GM18868 (cell line): ENCODE data around the gene PAN3.

Source experiments
- ATAC-seq: cut with Tn5 transposase; IDR thresholded peaks from one replicate; pipeline ENCODE4 v1.9.1; 2021; ENCODE audit warnings: mild to moderate bottlenecking, moderate library complexity; ENCODE audit not compliant: unreplicated experiment

PAN3 gene

DNA sequence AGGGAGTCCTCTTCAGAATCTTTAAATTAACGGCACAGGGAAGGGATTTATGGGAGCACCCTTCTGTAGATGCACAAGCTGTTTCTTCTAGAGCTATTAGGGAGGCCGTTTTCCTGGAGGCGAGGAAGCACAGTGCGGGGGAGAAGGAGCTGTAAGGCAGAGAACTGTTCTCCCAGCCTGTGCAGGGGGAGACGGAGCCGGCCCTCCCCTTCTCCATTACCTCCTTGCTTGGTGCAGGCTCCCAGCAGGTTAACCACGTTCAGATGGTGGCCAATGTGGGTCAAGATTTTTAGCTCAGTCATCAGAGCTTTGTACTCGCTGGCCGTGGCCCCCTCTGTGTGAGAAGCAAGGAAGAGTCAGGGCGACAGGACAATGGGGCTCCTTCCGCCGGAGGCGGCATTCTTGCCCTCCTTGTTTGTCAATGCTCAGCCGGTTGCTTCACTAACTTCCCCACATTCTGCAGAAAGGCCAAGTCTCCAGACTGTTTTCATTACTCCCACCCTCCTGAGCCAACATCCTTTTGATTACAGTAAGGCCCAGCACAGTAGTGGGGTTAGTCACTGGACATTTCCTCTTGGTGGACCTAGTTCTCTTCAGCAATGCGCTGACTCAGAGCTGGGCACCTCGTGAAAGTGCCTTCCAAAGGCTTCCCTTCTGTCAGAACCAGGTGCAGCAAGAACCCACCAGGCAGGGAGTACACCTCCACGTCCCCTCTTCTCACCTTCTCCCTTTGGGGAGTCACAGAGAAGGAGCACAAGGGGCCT lies 191.2 kb downstream of the PAN3 start:
- ATAC-seq, result no peak

DNA sequence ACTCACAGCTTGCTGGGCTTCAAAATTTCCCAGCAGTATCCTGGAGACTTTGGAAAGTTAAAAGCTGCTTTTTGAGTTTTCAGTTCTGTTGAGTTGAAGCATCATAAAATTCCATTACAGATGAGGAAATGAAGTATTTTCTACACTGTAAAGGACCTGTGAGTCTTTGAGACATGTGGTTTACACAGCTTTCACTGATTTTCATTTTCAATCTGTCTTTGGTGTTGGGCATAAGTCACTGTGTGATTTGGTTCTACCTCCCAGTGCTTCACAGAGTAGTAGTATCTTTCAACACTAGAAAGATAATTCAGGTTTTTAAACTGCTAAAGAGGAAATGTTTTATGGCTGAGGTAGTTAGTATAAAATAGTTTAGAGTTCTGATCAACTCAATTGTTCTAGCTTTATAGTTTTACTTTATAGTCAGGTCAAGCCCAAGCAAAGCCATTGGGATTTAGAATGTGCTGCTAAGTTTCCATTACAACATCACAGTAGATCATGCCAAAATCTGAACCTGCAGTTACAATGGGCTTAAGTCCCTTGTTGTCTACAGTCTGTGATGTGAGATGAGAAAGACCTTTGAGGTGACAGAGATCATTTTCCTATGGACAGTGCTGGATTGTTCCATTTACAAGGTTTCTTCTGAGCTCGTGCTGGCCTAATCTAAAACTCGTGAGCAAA lies 195.0 kb downstream of the PAN3 start:
- no peak for ATAC-seq

DNA sequence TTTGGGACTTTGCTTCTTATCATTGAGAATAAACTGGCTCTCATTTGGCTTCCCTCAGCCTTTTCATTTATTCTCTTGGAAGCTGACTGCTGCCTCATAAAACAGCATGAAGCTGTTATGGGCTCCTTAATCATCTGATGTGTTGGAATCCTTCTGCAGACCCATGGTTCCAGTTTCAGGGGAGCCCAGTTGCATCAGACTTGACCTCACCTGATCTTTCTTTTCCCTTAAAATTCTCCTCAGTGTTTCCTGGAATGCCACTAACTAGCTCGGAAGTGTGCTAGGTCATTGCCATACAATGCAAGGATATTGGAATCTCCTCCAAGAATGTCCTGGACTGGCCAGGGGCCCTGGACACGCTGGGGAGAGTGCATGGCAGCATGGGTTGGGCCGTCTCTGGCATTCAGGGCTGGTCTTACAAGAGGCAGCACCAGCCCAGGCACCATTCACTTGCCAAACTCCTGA lies 197.9 kb downstream of the PAN3 start:
- no peak for ATAC-seq

DNA sequence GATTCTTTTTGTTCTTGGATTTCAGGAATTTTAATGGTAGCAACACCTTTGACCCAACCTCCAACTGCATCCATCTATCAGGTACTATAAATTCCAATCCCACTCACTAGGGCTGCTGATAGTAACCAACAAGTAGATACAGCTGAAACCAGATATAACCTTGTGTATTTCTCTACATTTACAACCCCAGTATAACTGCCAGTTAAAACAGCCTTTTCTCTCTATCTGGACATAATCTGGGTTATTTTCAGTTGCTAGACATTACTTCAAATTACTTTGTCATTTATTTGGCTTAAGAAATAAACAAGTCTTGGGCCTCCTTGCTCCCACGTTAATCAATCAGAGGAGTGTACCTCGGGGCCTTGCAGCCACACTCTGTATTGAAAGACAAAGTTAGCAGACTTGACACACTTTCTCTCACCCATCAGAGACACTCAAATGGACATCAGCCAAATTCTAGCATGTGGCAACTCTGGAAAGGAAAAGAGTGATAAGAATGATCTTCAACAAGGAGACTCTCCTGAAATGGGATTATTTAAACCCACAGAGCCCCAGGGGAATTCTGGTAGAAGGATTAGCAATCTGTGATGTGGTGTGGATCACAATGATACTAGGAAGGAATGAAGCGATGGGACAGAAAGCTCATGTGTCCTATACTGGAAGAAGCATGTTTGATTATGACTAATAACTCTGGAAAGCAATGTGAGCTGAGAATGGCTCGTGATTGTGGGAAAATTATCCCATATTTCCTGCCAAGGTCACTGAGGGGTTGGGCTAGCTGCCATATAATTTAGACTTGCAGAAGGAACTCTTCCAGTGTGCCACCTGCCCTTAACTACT lies 199.0 kb downstream of the PAN3 start:
- ATAC-seq, result no peak

DNA sequence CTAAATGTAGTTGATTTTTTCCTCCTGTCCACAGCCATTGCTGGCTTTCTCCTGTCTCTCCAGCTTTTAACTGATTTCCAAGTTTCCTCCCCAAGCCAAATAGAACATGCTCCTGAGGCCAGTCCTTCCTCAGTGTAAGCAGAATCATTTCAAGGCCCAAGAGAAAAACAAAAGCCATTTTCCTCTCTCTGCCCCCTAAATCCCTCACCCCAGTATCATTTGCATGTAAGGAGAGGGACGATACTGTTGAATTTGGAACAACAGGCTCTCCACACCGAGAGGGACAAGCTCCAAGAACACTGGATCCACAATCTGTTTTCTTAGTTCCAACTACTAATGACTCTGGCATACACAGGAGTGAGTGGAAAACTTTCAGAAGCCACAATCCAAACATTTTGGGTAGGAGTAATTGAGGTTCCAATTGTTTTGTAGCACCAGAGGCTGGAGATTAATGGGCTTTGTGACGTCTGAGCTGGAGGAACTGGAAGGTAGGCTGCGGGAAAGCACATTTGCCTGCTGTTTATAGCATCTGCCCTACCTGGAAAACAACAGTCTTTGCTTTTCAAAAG lies 199.7 kb downstream of the PAN3 start:
- no peak for ATAC-seq

DNA sequence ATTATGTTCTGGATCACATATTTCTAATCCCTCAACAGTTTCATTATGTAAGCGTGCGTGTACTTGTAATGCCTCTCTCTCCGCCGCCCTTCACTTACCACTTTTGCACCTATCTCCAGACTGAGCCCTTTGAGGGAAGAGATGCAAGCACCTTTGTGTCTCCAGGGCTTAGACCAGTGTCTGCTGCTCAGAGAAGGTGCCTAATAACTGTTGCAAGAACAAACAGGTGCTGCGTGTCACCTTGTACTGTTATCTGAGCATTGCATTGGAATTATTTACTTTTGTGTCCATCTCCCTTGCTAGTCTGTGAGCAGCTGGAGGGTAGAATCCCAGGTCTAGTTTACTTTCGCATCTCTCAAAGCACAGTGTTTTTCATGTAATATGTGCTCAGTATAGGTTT lies 200.4 kb downstream of the PAN3 start:
- no peak for ATAC-seq

- no peak for ATAC-seq
Measured at GRCh38 chr13:28339419-28339818, 201.1 kb downstream of the PAN3 start.

DNA sequence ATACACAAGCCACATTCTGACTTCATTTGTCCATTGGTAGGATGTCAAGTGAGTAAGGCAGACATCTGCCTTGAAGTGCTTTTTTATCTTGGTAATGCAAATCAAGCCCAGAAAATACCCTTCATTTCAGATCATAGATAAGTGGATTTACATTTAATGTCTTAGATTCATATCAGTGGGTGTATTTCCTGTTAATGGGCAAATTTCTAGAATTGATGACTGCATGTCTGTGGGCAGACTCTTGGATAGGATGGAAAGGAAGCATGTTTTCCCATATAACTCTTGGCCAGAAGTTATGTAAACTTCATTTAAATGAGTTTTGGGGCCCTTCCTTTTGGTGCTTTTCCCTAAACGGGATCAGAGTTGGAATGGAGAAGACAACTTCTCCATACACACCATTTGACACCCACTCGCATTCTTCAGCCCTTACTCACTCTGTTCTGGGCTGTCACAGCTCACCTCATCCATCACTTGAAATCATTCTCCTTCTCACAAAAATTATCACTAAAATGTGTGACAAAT lies 202.0 kb downstream of the PAN3 start:
- no peak for ATAC-seq

DNA sequence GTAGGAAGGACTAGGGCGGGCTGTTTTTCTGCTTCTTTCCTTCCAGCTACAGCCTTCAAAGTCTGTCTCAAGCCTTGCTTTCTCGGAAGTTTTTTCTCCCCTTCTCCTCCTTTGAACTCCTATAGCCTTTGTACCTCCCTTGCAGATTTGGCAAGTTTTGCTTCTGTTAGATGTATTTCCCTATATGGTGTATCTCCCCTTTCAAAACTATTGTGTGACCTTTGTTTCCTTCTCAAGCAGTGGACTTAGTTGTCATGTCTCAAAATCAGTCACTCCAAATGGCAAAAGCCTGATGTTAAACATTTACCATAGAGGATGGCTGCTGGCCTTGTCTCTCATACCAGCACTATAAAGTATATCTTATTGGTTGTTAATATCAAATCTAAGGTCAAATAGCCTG lies 203.9 kb downstream of the PAN3 start:
- ATAC-seq, result no peak

DNA sequence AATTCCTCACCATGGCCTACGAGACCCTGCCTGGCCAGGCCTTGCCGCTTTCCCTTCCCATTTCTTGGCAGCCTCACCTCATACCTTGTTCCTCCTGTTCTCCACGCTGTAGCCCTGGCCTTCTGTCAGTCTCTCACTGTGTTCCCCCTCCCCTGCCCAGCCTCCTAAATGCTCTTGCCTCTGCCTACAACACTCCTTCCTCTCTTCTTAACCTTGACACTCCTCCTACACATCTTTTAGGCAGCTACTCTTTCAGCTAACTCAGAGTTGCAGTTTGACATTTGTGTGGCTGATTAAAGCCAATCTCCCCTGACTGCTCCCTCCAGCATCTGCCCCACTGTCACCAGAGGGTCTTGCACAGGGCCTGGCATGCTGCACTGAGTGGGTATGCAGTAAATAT lies 205.8 kb downstream of the PAN3 start:
- ATAC-seq, result no peak
